Fibroblast of pulmonary artery (primary cell): ENCODE data around the gene ADGRL1.

Source experiments
- DNase-seq: peaks from one replicate; pipeline ENCODE4 v3.0.0-alpha.2; 2010; ENCODE audit warnings: low read depth
- H3K4me3 ChIP-seq: replicated peaks from 2 replicates; pipeline ENCODE4 v1.5.1; 2011; ENCODE audit warnings: low read depth, mild to moderate bottlenecking, control low read depth, low read length, moderate library complexity
- CTCF ChIP-seq: IDR thresholded peaks from 2 replicates; pipeline ENCODE4 v1.5.1; 2011; ENCODE audit warnings: mild to moderate bottlenecking, control low read depth, low read length, inconsistent platforms; ENCODE audit errors: missing control alignments

Gene ADGRL1

DNA sequence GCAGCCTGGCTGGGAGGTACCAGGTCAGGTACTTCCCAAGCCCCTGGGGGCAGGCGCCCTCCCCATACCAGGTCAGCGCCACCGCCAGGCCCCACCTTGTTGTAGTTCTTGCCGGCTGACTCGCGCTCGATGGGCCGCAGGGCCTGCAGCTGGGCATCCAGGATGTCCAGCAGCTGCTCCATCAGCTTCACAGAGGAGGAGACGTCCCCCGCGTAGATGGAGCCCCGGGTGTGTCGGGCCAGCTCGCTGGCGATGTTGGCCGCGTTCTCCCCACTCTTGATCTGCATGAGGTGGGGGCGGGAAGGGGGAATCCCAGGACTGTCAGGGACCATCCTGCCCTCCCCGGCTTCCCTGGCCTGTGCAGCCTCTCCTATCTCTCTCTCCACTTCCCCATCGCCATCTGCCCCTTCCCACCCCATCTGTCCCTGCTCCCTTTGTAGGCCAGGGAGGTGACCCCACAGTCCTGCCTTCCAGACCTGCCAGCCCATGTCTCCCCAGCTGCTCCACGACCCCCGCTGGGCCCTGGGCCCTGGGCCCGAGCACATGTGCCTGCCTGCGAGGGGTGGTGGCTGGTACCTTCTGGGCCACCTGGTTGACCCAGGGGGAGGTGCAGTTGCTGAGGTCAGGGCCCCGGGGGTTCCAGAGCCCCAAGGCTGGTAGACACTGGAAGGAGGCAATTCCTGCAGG lies 45.8 kb downstream of the ADGRL1 start:
- no peak for TF ChIP-seq CTCF
- no peak for DNase-seq
- H3K4me3 ChIP-seq, result no peak overlapping the region

DNA sequence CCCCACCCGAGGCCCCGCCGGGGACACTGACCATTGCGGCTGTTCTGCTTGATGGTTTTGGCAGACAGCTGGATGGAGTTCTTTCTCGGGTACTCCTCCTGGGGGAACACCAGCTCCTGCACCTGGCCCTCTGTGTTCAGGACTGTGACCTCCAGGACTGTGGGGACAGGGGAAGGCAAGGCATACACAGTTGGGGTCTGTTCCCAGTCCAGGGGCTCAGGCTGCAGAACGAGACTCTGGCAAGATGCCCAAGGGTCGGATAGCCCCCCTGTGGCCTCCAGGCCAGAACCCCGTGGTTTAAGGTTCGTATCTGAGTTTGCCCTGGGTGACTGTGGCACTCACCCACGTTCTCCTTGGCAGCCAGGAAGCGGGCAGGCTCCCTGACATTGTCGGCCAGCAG lies 46.9 kb downstream of the ADGRL1 start:
- DNase-seq, result no peak
- no peak for TF ChIP-seq CTCF
- no peak overlapping the region for H3K4me3 ChIP-seq

GRCh38 chr19:14158276-14159023 lies 47.5 kb downstream of the ADGRL1 start:
- H3K4me3 ChIP-seq, result no peak overlapping the region
- DNase-seq, result no peak

GRCh38 chr19:14156971-14157717 lies 48.8 kb downstream of the ADGRL1 start:
- no peak for TF ChIP-seq CTCF
- no peak overlapping the region for H3K4me3 ChIP-seq
- DNase-seq, result no peak

More at GRCh38 chr19:14158276-14159023, 47.5 kb downstream of the ADGRL1 start:
- TF ChIP-seq CTCF, result no peak

GRCh38 chr19:14156122-14156521 lies 49.8 kb downstream of the ADGRL1 start:
- no peak overlapping the region for H3K4me3 ChIP-seq
- DNase-seq, result no peak
- TF ChIP-seq CTCF, result no peak

- H3K4me3 ChIP-seq, result no peak overlapping the region
- no peak for TF ChIP-seq CTCF
- no peak for DNase-seq
Measured at GRCh38 chr19:14155371-14155770, 50.6 kb downstream of the ADGRL1 start.
